ENCODE measurements around the gene SCRN3. TPM values are rescaled to one million over a fixed set of nuclear protein-coding genes. Genes with fewer than 3 reads are reported as not detected.
"Not testable (repeated sequence)": the region's sequence is repeated elsewhere in the genome, so short reads cannot be mapped to it uniquely, and the experiment has no call there.

The SCRN3 gene
- total RNA-seq: 14.3 and 19.4 TPM in 2 replicates

- ATAC-seq (ENCODE audit: low read depth) (peak; percentile 94), DNase-seq (peak; percentile 59)
- no peaks in the 10 kb centered on the region for H3K9me3 Mint-ChIP-seq
- intact Hi-C loops (cut with micrococcal nuclease): loop anchor here (1.0 to 5.0 kb wide), 4 partner anchors 92 to 1838 kb away; partner anchors contain the start of genes GPR155, OLA1, PDK1 and SP3
- ChIA-PET POLR2A (interaction anchor here (0.6 to 1.4 kb wide), 6 partner anchors 16 to 500 kb away, joined by 3 to 4 read pairs (median 3); partner anchors contain the start of gene OLA1), CTCF (interaction anchor here (0.8 to 1.5 kb wide), 2 partner anchors 8 to 51 kb away, joined by 3 read pairs; no protein-coding TSS in a partner anchor)
- no peak for TF ChIP-seq CTCF (IDR thresholded peaks at IDR 0.05)
- H3K27ac Mint-ChIP-seq: peak within 1 kb of the TSS; percentile 98
- peaks cover 32% of the 10 kb centered on the region for H3K36me3 Mint-ChIP-seq (ENCODE audit: low read depth)
- H3K27me3 Mint-ChIP-seq: no peaks in the 10 kb centered on the region
- peak within 1 kb of the TSS; percentile 100 for H3K4me3 Mint-ChIP-seq
- H3K4me1 Mint-ChIP-seq: peaks cover 34% of the 10 kb centered on the region
Observed at GRCh38 chr2:174395284-174395968, at the start of gene SCRN3. Gene SCRN3 (plus strand): TSS chr2:174395730. CDS start chr2:174398284, 2,554 bp downstream.

GRCh38 chr2:174350018-174350417 lies 45.5 kb upstream of the SCRN3 start:
- DNase-seq (no peak), ATAC-seq (ENCODE audit: low read depth) (no peak)
- no peak overlapping the region for H3K27ac Mint-ChIP-seq
- no peak overlapping the region for H3K4me3 Mint-ChIP-seq
- POLR2A ChIA-PET: no interaction called here
- peaks cover 2% of the 10 kb centered on the region for H3K4me1 Mint-ChIP-seq
- peaks cover 4% of the 10 kb centered on the region for H3K27me3 Mint-ChIP-seq
- intact Hi-C loops (cut with micrococcal nuclease): no loop called here
- CTCF ChIA-PET: interaction anchor here (0.7 to 1.3 kb wide), 4 partner anchors 9 to 950 kb away, joined by 3 to 6 read pairs (median 3); no protein-coding TSS in a partner anchor
- peaks cover 40% of the 10 kb centered on the region for H3K36me3 Mint-ChIP-seq (ENCODE audit: low read depth)
- TF ChIP-seq CTCF (IDR thresholded peaks at IDR 0.05): no peak
- H3K9me3 Mint-ChIP-seq: no peaks in the 10 kb centered on the region

GRCh38 chr2:174350593-174351181 lies 44.8 kb upstream of the SCRN3 start:
- Mint-ChIP-seq H3K36me3 (ENCODE audit: low read depth) (peaks cover 40% of the 10 kb centered on the region), H3K27me3 (no peaks in the 10 kb centered on the region)

GRCh38 chr2:174353004-174353403 lies 42.5 kb upstream of the SCRN3 start:
- CTCF ChIA-PET: no interaction called here
- intact Hi-C loops (cut with micrococcal nuclease): no loop called here
- Mint-ChIP-seq H3K27ac (no peak overlapping the region), H3K4me1 (no peaks in the 10 kb centered on the region), H3K36me3 (ENCODE audit: low read depth) (peaks cover 40% of the 10 kb centered on the region), H3K27me3 (no peaks in the 10 kb centered on the region), H3K9me3 (no peaks in the 10 kb centered on the region), H3K4me3 (no peak overlapping the region)
- DNase-seq: no peak
- no peak for ATAC-seq (ENCODE audit: low read depth)
- TF ChIP-seq CTCF (IDR thresholded peaks at IDR 0.05): no peak
- POLR2A ChIA-PET: no interaction called here

More at GRCh38 chr2:174350593-174351181, 44.8 kb upstream of the SCRN3 start:
- Mint-ChIP-seq H3K27ac (no peak overlapping the region), H3K9me3 (no peaks in the 10 kb centered on the region), H3K4me3 (no peak overlapping the region), H3K4me1 (no peaks in the 10 kb centered on the region)
- intact Hi-C loops (cut with micrococcal nuclease): no loop called here
- ATAC-seq (ENCODE audit: low read depth) (no peak), DNase-seq (no peak)
- ChIA-PET CTCF (interaction anchor here (0.7 to 1.3 kb wide), 3 partner anchors 26 to 950 kb away, joined by 3 to 6 read pairs (median 3); no protein-coding TSS in a partner anchor), POLR2A (no interaction called here)
- TF ChIP-seq CTCF (IDR thresholded peaks at IDR 0.05): no peak

GRCh38 chr2:174356347-174356746 lies 39.2 kb upstream of the SCRN3 start:
- H3K27me3 Mint-ChIP-seq: no peaks in the 10 kb centered on the region
- intact Hi-C loops (cut with micrococcal nuclease): no loop called here
- ChIA-PET POLR2A (no interaction called here), CTCF (no interaction called here)
- H3K9me3 Mint-ChIP-seq: no peaks in the 10 kb centered on the region
- ATAC-seq (ENCODE audit: low read depth) (no peak), DNase-seq (no peak)
- no peaks in the 10 kb centered on the region for H3K4me1 Mint-ChIP-seq
- no peak overlapping the region for H3K27ac Mint-ChIP-seq
- H3K4me3 Mint-ChIP-seq: no peak overlapping the region
- H3K36me3 Mint-ChIP-seq (ENCODE audit: low read depth): peaks cover 39% of the 10 kb centered on the region
- TF ChIP-seq CTCF (IDR thresholded peaks at IDR 0.05): no peak

- H3K27ac Mint-ChIP-seq; H3K27me3 Mint-ChIP-seq; POLR2A ChIA-PET; intact Hi-C loops (cut with micrococcal nuclease); H3K9me3 Mint-ChIP-seq; ATAC-seq (ENCODE audit: low read depth); H3K4me1 Mint-ChIP-seq; CTCF ChIA-PET; DNase-seq; H3K4me3 Mint-ChIP-seq: not testable (repeated sequence)
- H3K36me3 Mint-ChIP-seq (ENCODE audit: low read depth): peaks cover 53% of the 10 kb centered on the region
Observed at GRCh38 chr2:174359663-174360062, 35.9 kb upstream of the SCRN3 start.

Measured in activated B cell treated with CpG ODN at 0.5 μM for 24 hours (primary cell).